Measurements from ENCODE around the gene PDE4A. TPM values are rescaled to one million over a fixed set of nuclear protein-coding genes. Genes with fewer than 3 reads are reported as not detected.

PDE4A gene
- total and polyA plus RNA-seq, 2 of the 13 experiments (the other 11 are each of a cell fraction or from before 2014, with no cell fraction given) = 1.1 to 4.1 TPM

DNA sequence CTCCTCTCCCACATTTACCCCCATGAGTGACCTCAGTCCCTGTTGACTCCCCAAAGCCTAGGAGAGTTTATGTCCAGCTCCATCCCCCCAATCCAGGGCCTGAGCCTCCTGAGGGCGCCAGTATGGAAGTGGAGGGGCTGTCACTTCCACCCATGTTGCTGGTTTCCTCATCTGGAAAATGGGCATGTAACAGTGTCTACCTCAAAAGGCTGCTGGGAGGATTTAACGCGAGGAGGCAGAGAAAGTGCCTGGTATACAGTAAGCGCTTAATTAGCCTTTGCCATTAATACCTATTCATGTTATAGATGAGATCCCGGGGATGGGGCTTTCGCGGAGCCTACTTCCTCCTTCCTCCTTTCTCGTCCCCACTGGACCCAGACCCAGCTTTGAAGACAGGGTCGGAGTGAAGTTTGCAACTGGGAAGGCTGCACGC lies 40.4 kb upstream of the PDE4A start (continued):
- no peak for TF ChIP-seq ZNF318 (CRISPR knock-in tag; IDR thresholded peaks at IDR 0.05)
- no peak for TF ChIP-seq SP2 (CRISPR knock-in tag; IDR thresholded peaks at IDR 0.05)
- TF ChIP-seq E2F5 (CRISPR knock-in tag; conservative IDR thresholded peaks at IDR 0.05) = no peak
- TF ChIP-seq PRPF4 (IDR thresholded peaks at IDR 0.05; ENCODE audit: low read depth, low read length, poor library complexity, severe bottlenecking) = no peak
- no peak for TF ChIP-seq KAT8 (CRISPR knock-in tag; IDR thresholded peaks at IDR 0.05)
- no peak for TF ChIP-seq MLLT10 (CRISPR knock-in tag; IDR thresholded peaks at IDR 0.05)
- no peak for TF ChIP-seq SMAD9 (CRISPR knock-in tag; IDR thresholded peaks at IDR 0.05)
- TF ChIP-seq ZMYM4 (CRISPR knock-in tag; IDR thresholded peaks at IDR 0.05) = no peak
